Breast epithelium (tissue), 4 donors: Measurements from ENCODE around the gene MKRN2. TPM values are rescaled to one million over a fixed set of nuclear protein-coding genes. Genes with fewer than 3 reads are reported as not detected.

Experiments used
- DNase-seq, 2 donors: peaks; one replicate each; pipeline ENCODE4 v3.0.0-alpha.2; 2019; ENCODE audit warnings: low spot score in 2 of 2
- H3K27ac ChIP-seq, 2 donors: fragments of 200-600 bp; sonication (generic) in 1 of 2; one replicate each; pipeline ENCODE4 v1.5.1; 2016 to 2019; ENCODE audit warnings: mild to moderate bottlenecking in 1 of 2
- H3K27me3 ChIP-seq, 2 donors: fragments of 200-600 bp; sonication (generic) in 1 of 2; one replicate each; pipeline versions ENCODE4 v1.5.1 to v1.6.0; 2017 to 2019; ENCODE audit warnings: control low read depth in 1 of 2, mild to moderate bottlenecking in 1 of 2
- H3K36me3 ChIP-seq: fragments of 200-600 bp; one replicate; pipeline ENCODE4 v1.5.1; 2019
- H3K4me1 ChIP-seq, 2 donors: fragments of 200-600 bp; sonication (generic); one replicate each; pipeline ENCODE4 v1.5.1; 2016 to 2019; ENCODE audit warnings: control low read depth in 1 of 2
- H3K4me3 ChIP-seq, 3 donors: fragments of 200-600 bp; sonication (generic); 1 replicate in 2 of 3; 2 replicates in 1 of 3; pipeline ENCODE4 v1.5.1; 2016 to 2019; ENCODE audit warnings: mild to moderate bottlenecking in 3 of 3, moderate library complexity in 2 of 3
- H3K9me3 ChIP-seq, 2 donors: fragments of 200-600 bp; sonication (generic) in 1 of 2; one replicate each; pipeline ENCODE4 v1.5.1; 2016 to 2019; ENCODE audit warnings: control low read depth in 1 of 2
- POLR2A ChIP-seq: fragments of 450-650 bp; IDR thresholded peaks from one replicate; pipeline ENCODE4 v1.6.1; 2016; ENCODE audit warnings: antibody characterized with exemption, mild to moderate bottlenecking, moderate library complexity
- POLR2AphosphoS5 ChIP-seq, 3 donors: sonication (generic); formaldehyde crosslinking; IDR thresholded peaks; one replicate each; pipeline ENCODE4 v1.6.1; 2017; ENCODE audit warnings: antibody characterized with exemption in 3 of 3
- intact Hi-C: fragments of 100-400 bp; cut with DNase I; formaldehyde crosslinking; loops from one replicate; pipeline ENCODE4 v1.15.1; 2023; ENCODE audit warnings: low total_unique reads
- total RNA-seq, 3 donors: library from RNA; depleted of rRNA; stranded (reverse); fragments of >200 nt; gene quantifications; one replicate each; pipeline ENCODE4 v1.1.0, GENCODE V29; 2016
- TF ChIP-seq, protein P1 (sequence below), 3 donors: fragments of 450-650 bp; IDR thresholded peaks; one replicate each; pipeline ENCODE4 v1.5.1; 2016 to 2017; ENCODE audit warnings: antibody characterized with exemption in 3 of 3, mild to moderate bottlenecking in 3 of 3, moderate library complexity in 3 of 3

Gene MKRN2
- total RNA-seq, 3 donors from 2014 or later, result 34.7 to 37.3 (median 36.1) TPM

- Histone ChIP-seq H3K27ac (no peak overlapping the region), H3K4me1 (peaks cover 0 to 7% of the 10 kb centered on the region in 2 donors), H3K36me3 (no peaks in the 10 kb centered on the region), H3K4me3 (no peak overlapping the region), H3K9me3 (peaks cover 0 to under 1% of the 10 kb centered on the region in 2 donors), H3K27me3 (no peaks in the 10 kb centered on the region)
- TF ChIP-seq POLR2AphosphoS5 (IDR thresholded peaks at IDR 0.05) (no peak), POLR2A (no peak)
- TF ChIP-seq, protein P1, sequence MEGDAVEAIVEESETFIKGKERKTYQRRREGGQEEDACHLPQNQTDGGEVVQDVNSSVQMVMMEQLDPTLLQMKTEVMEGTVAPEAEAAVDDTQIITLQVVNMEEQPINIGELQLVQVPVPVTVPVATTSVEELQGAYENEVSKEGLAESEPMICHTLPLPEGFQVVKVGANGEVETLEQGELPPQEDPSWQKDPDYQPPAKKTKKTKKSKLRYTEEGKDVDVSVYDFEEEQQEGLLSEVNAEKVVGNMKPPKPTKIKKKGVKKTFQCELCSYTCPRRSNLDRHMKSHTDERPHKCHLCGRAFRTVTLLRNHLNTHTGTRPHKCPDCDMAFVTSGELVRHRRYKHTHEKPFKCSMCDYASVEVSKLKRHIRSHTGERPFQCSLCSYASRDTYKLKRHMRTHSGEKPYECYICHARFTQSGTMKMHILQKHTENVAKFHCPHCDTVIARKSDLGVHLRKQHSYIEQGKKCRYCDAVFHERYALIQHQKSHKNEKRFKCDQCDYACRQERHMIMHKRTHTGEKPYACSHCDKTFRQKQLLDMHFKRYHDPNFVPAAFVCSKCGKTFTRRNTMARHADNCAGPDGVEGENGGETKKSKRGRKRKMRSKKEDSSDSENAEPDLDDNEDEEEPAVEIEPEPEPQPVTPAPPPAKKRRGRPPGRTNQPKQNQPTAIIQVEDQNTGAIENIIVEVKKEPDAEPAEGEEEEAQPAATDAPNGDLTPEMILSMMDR (IDR thresholded peaks at IDR 0.05), result no peak
- no peak for DNase-seq
- intact Hi-C loops, result no loop called here
These were observed 3.8 kb downstream of the MKRN2 start for GRCh38 chr3:12560505-12561190.

- peaks cover 0 to 7% of the 10 kb centered on the region in 2 donors for H3K4me1 ChIP-seq
- no peak overlapping the region for H3K27ac ChIP-seq
- no peak overlapping the region for H3K4me3 ChIP-seq
- intact Hi-C loops, result no loop called here
- peaks cover 5 to 6% of the 10 kb centered on the region in 2 donors for H3K9me3 ChIP-seq
- TF ChIP-seq POLR2A (no peak), POLR2AphosphoS5 (IDR thresholded peaks at IDR 0.05) (no peak)
- TF ChIP-seq, protein P1 (IDR thresholded peaks at IDR 0.05), result no peak
- no peak for DNase-seq
- no peaks in the 10 kb centered on the region for H3K27me3 ChIP-seq
- H3K36me3 ChIP-seq, result no peaks in the 10 kb centered on the region
These were observed 4.5 kb downstream of the MKRN2 start for GRCh38 chr3:12561397-12561796.

DNA sequence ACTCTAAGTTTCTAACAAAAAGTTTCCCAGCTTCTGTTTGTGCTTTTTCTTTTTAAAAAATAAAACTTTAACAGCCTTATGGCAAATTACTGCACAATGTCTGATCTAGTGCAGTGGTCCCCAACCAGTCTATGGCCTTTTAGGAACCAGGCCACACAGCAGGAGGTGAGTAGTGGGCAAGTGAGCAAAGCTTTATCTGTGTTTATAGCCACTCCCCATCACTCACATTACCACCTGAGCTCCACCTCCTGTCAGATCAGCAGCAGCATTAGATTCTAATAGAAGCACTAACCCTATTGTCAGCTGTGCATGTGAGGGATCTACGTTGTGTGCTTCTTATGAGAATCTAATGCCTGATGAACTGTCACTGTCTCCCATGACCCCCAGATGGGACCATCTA lies 5.6 kb downstream of the MKRN2 start:
- H3K27ac ChIP-seq, result no peak overlapping the region
- H3K4me3 ChIP-seq, result no peak overlapping the region
- no peaks in the 10 kb centered on the region for H3K36me3 ChIP-seq
- no peak for TF ChIP-seq POLR2AphosphoS5 (IDR thresholded peaks at IDR 0.05)
- no peak for TF ChIP-seq POLR2A
- TF ChIP-seq, protein P1 (IDR thresholded peaks at IDR 0.05), result no peak
- no peak for DNase-seq
- H3K27me3 ChIP-seq, result no peaks in the 10 kb centered on the region
- H3K4me1 ChIP-seq, result peaks cover 0 to 7% of the 10 kb centered on the region in 2 donors
- H3K9me3 ChIP-seq, result peaks cover 11 to 14% of the 10 kb centered on the region in 2 donors
- intact Hi-C loops, result no loop called here

GRCh38 chr3:12566976-12567375 lies 10.1 kb downstream of the MKRN2 start:
- intact Hi-C loops, result no loop called here
- TF ChIP-seq, protein P1 (IDR thresholded peaks at IDR 0.05), result no peak
- TF ChIP-seq POLR2AphosphoS5 (IDR thresholded peaks at IDR 0.05) (no peak), POLR2A (no peak)
- DNase-seq, result no peak
- Histone ChIP-seq H3K9me3 (peaks cover 11 to 14% of the 10 kb centered on the region in 2 donors), H3K27me3 (no peaks in the 10 kb centered on the region), H3K36me3 (peaks cover 10% of the 10 kb centered on the region), H3K4me1 (no peaks in the 10 kb centered on the region), H3K4me3 (no peak overlapping the region), H3K27ac (no peak overlapping the region)

DNA sequence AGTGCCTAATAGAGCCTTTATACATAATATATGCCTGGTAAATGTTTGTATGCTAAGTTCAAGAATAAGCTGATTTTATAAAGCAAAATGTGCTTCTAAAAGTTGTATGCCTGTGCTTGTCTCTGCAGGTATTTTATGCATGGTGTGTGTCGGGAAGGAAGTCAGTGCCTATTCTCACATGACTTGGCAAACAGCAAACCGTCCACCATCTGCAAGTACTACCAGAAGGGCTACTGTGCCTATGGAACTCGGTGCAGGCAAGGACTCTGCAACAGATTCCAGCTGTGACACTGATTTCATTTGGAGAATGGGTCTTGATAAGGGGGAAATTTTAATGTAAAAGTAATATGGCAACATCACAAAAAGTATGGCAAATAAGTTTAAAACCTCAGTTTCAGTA lies 11.9 kb downstream of the MKRN2 start:
- no peak for DNase-seq
- no peak for TF ChIP-seq POLR2AphosphoS5 (IDR thresholded peaks at IDR 0.05)
- Histone ChIP-seq H3K36me3 (peaks cover 10% of the 10 kb centered on the region), H3K9me3 (peaks cover 11 to 14% of the 10 kb centered on the region in 2 donors), H3K27me3 (no peaks in the 10 kb centered on the region), H3K4me1 (no peaks in the 10 kb centered on the region), H3K4me3 (no peak overlapping the region), H3K27ac (no peak overlapping the region)
- intact Hi-C loops, result no loop called here
